HCT116 (cell line): Measurements from ENCODE around the gene GGT5. TPM values are rescaled to one million over a fixed set of nuclear protein-coding genes. Genes with fewer than 3 reads are reported as not detected.
"Not testable (repeated sequence)": the region's sequence is repeated elsewhere in the genome, so short reads cannot be mapped to it uniquely, and the experiment has no call there.

Source experiments
- ATAC-seq: fragments of 200-7000 bp; cut with Tn5 transposase; 2 replicates; pipeline ENCODE4 v1.9.1; 2020; ENCODE audit warnings: mild to moderate bottlenecking, moderate library complexity
- BruUV-seq: library from RNA; stranded (reverse); fragments of 400-500 nt; replicated peaks from 2 replicates; lab custom pipeline; 2021; lab: Mats Ljungman, UMichigan
- CTCF ChIA-PET: fragments of 300-600 bp; sonication (Branson Sonifier 250); formaldehyde crosslinking; loops from one replicate; lab custom pipeline; 2021; ENCODE audit warnings: antibody characterized with exemption; lab: Charles Lee
- POLR2A ChIA-PET: fragments of 300-600, 350-600 bp; sonication (Branson Sonifier 250); formaldehyde crosslinking; loops from one replicate; lab custom pipeline; 2021; ENCODE audit warnings: antibody characterized with exemption; lab: Charles Lee
- RAD21 ChIA-PET, 2 experiments: fragments of 300-600 bp; sonication (Branson Sonifier 250); formaldehyde crosslinking; loops; one replicate each; lab custom pipeline; 2023; ENCODE audit warnings: low total read pairs in 2 of 2; ENCODE audit not compliant: uncharacterized antibody in 2 of 2, unreplicated experiment in 2 of 2, low non-redundant PET in 1 of 2; lab: Charles Lee
- DNase-seq: peaks from one replicate; pipeline ENCODE4 v3.0.0-alpha.2; 2010; ENCODE audit warnings: low read depth, low spot score
- H2AFZ ChIP-seq: fragments of 200-600 bp; shearing (Covaris generic), sonication (generic); 2 replicates; pipeline ENCODE4 v1.6.1; 2017; ENCODE audit warnings: low read depth, mixed run types, mixed read lengths, antibody characterized with exemption, low read length; ENCODE audit not compliant: poor library complexity, severe bottlenecking
- H3K27ac ChIP-seq: 2 replicates; pipeline ENCODE4 v1.5.1; 2012; ENCODE audit warnings: low read depth, low read length
- H3K27me3 ChIP-seq: fragments of 200-600 bp; sonication (generic); 2 replicates; pipeline ENCODE4 v1.6.1; 2016; ENCODE audit warnings: mixed run types, low read length, mixed read lengths; ENCODE audit not compliant: insufficient read depth
- H3K36me3 ChIP-seq, 2 experiments: fragments of 200-500 bp in 1 of 2; fragments of 200-600 bp in 1 of 2; sonication (Bioruptor generic) in 1 of 2; sonication (generic) in 1 of 2; 2 replicates each; pipeline versions ENCODE4 v1.5.1 to v1.6.1; 2014 to 2016; ENCODE audit warnings: low read length in 2 of 2, inconsistent platforms in 1 of 2, mixed read lengths in 1 of 2, mixed run types in 1 of 2; ENCODE audit not compliant: insufficient read depth in 2 of 2, control insufficient read depth in 1 of 2
- H3K4me1 ChIP-seq, 2 experiments: fragments of 200-600 bp in 1 of 2; sonication (generic) in 1 of 2; 2 replicates each; pipeline versions ENCODE4 v1.5.1 to v1.6.1; 2012 to 2017; ENCODE audit warnings: low read length in 2 of 2, inconsistent platforms in 1 of 2, mild to moderate bottlenecking in 1 of 2, mixed read lengths in 1 of 2, mixed run types in 1 of 2, moderate library complexity in 1 of 2; ENCODE audit not compliant: insufficient read depth in 2 of 2, control insufficient read depth in 1 of 2
- H3K4me2 ChIP-seq: fragments of 200-600 bp; sonication (generic); 2 replicates; pipeline ENCODE4 v1.6.1; 2017; ENCODE audit warnings: mixed run types, low read length, mixed read lengths
- H3K4me3 ChIP-seq, 2 experiments: fragments of 200-600 bp in 1 of 2; sonication (generic) in 1 of 2; replicated peaks in 1 of 2; 2 replicates each; pipeline ENCODE4 v1.5.1; 2011 to 2016; ENCODE audit warnings: low read length in 2 of 2, control low read depth in 1 of 2, low read depth in 1 of 2, mild to moderate bottlenecking in 1 of 2, mixed read lengths in 1 of 2, mixed run types in 1 of 2
- H3K79me2 ChIP-seq: fragments of 200-600 bp; sonication (generic); 2 replicates; pipeline ENCODE4 v1.6.1; 2017; ENCODE audit warnings: mild to moderate bottlenecking, mixed run types, low read length, moderate library complexity, mixed read lengths; ENCODE audit not compliant: insufficient read depth
- H3K9ac ChIP-seq: fragments of 200-600 bp; sonication (generic); 2 replicates; pipeline ENCODE4 v1.6.1; 2016; ENCODE audit warnings: low read length, mixed read lengths
- H3K9me2 ChIP-seq: fragments of 200-600 bp; sonication (generic), shearing (Covaris generic); 2 replicates; pipeline ENCODE4 v1.6.1; 2017; ENCODE audit warnings: mixed run types, mild to moderate bottlenecking, moderate library complexity; ENCODE audit not compliant: insufficient read depth
- H3K9me3 ChIP-seq, 2 experiments: fragments of 200-500 bp in 1 of 2; fragments of 200-600 bp in 1 of 2; sonication (Bioruptor generic) in 1 of 2; sonication (generic) in 1 of 2; 2 replicates each; pipeline ENCODE4 v1.6.1; 2014 to 2017; ENCODE audit warnings: low read length in 2 of 2, mixed read lengths in 2 of 2, inconsistent platforms in 1 of 2, low read depth in 1 of 2, mild to moderate bottlenecking in 1 of 2, mixed run types in 1 of 2, moderate library complexity in 1 of 2; ENCODE audit not compliant: control insufficient read depth in 1 of 2, insufficient read depth in 1 of 2
- H4K20me1 ChIP-seq: fragments of 200-600 bp; sonication (generic), shearing (Covaris generic); 2 replicates; pipeline ENCODE4 v1.6.1; 2017; ENCODE audit warnings: mixed run types, mild to moderate bottlenecking, moderate library complexity; ENCODE audit not compliant: insufficient read depth
- CBX3 ChIP-seq: IDR thresholded peaks from 2 replicates; pipeline ENCODE4 v1.6.1; 2012; ENCODE audit warnings: low read depth
- CEBPB ChIP-seq: IDR thresholded peaks from 2 replicates; pipeline ENCODE4 v1.6.1; 2012; ENCODE audit warnings: low read depth
- FOSL1 ChIP-seq: IDR thresholded peaks from 2 replicates; pipeline ENCODE4 v1.6.1; 2012; ENCODE audit warnings: low read depth
- MAX ChIP-seq: IDR thresholded peaks from 2 replicates; pipeline ENCODE4 v1.6.1; 2012
- POLR2A ChIP-seq: IDR thresholded peaks from 2 replicates; pipeline ENCODE4 v1.7.0; 2011; ENCODE audit warnings: borderline replicate concordance; ENCODE audit not compliant: insufficient read depth, insufficient read length; ENCODE audit errors: extremely low read depth
- RAD21 ChIP-seq: IDR thresholded peaks from 2 replicates; pipeline ENCODE4 v1.6.1; 2012; ENCODE audit warnings: low read depth, mild to moderate bottlenecking
- SIN3A ChIP-seq: IDR thresholded peaks from 2 replicates; pipeline ENCODE4 v1.6.1; 2012; ENCODE audit warnings: low read depth
- TCF7L2 ChIP-seq: IDR thresholded peaks from 2 replicates; pipeline ENCODE4 v1.7.0; 2011; ENCODE audit warnings: borderline replicate concordance, inconsistent platforms; ENCODE audit not compliant: insufficient read depth, insufficient read length; ENCODE audit errors: extremely low read depth
- intact Hi-C: fragments of 100-400 bp; cut with micrococcal nuclease; formaldehyde crosslinking; loops from 2 replicates; pipeline ENCODE4 v1.10.0; 2022
- total RNA-seq: library from RNA; stranded (reverse); gene quantifications from one replicate; pipeline ENCODE4 v1.2.1, GENCODE V29; 2021; ENCODE audit not compliant: unreplicated experiment

Gene GGT5
- total RNA-seq, 1 experiment from 2014 or later = 0.57 TPM

- H3K79me2 ChIP-seq = peaks cover 77% of the 10 kb centered on the region
- H3K27me3 ChIP-seq = no peaks in the 10 kb centered on the region
- H3K9me3 ChIP-seq = no peaks in the 10 kb centered on the region
- H3K27ac ChIP-seq = 0 out of 2 replicates have a peak overlapping the region, but pooled peaks have one; percentile 32
- no TSS peak for BruUV-seq
- H3K9me2 ChIP-seq = no peaks in the 10 kb centered on the region
- H3K4me3 ChIP-seq = 0 out of 4 replicates have a peak overlapping the region, but pooled peaks of 1 of the 2 experiments have one; percentile 18
- no peak for ATAC-seq
- TF ChIP-seq CBX3 (no peak), POLR2A (no peak), SIN3A (no peak), MAX (no peak), RAD21 (no peak), FOSL1 (no peak), TCF7L2 (no peak), CEBPB (no peak)
- TF ChIP-seq, all 23 proteins: peak for 0
- Histone ChIP-seq H2AFZ (no peak overlapping the region), H4K20me1 (no peaks in the 10 kb centered on the region), H3K4me2 (peak overlapping the region; percentile 65), H3K9ac (no peak overlapping the region), H3K36me3 (no peaks in the 10 kb centered on the region), H3K4me1 (peaks cover 58 to 67% of the 10 kb centered on the region in 2 experiments)
- POLR2A ChIA-PET = no interaction called here
- intact Hi-C loops = no loop called here
- RAD21 ChIA-PET = no interaction called here
- CTCF ChIA-PET = no interaction called here
- DNase-seq = no peak
Observed at GRCh38 chr22:24282401-24282800, 37.5 kb upstream of the GGT5 start.

GRCh38 chr22:24280363-24280762 is 35.5 kb upstream of the GGT5 start:
- H3K4me1 ChIP-seq = peaks cover 44 to 51% of the 10 kb centered on the region in 2 experiments
- RAD21 ChIA-PET, intact Hi-C loops, H3K36me3 ChIP-seq, H3K4me2 ChIP-seq, BruUV-seq, CTCF ChIA-PET, H3K4me3 ChIP-seq, ATAC-seq, H3K27ac ChIP-seq, H4K20me1 ChIP-seq, H3K9me3 ChIP-seq, POLR2A ChIA-PET, DNase-seq, H3K9ac ChIP-seq, H3K27me3 ChIP-seq, H3K9me2 ChIP-seq, H2AFZ ChIP-seq: not testable (repeated sequence)
- peaks cover 77% of the 10 kb centered on the region for H3K79me2 ChIP-seq
